Measurements from ENCODE around the gene WDR48.

WDR48 gene

GRCh38 chr3:39121621-39122020 is 69.8 kb downstream of the WDR48 start:
- DNase-seq (ENCODE audit: low read depth, low spot score): no peak

GRCh38 chr3:39122813-39123212 is 71.0 kb downstream of the WDR48 start:
- DNase-seq (ENCODE audit: low read depth, low spot score): no peak

DNA sequence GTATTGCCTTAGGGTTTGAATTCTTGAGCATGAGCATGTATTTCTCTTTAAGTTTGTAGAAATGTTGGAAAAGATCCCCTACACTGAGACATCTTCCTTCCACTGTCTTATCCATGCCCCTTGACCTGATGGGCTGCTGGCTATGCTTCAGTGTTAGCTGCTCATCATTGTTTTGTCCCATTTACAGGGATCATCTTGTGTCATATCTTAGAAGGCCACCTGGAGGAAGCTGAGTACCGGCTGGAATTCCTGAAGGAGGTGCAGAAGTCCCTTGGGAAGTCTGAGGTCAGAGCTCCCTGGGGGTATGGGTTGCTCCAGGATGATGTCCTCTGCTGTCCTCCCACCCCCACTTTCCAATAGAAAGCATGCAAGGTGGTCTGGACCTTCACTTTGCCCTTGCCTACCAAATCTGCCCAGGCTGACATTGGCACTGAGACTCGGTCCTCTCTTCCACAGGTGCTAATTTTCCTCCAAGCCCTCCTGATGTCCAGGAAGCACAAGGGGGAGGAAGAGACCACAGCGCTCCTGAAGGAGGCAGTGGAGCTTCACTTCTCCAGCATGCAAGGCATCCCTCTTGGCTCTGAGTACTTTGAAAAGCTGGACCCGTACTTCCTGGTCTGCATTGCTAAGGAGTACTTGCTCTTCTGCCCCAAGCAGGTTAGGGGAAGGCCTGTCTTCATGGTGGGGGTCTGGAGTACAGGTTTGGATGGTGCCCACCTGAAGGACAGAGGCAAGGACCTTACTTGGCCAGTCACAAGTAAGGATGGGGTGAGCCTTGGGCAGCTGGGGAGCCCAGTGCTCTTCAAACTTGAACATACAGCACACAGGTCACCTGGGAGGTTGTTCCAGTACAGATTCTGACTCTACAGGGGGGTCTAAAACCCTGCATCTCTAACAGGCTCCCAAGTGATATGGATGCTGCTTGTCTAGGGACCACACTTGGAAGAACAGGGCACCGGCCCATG is 73.3 kb downstream of the WDR48 start:
- DNase-seq (ENCODE audit: low read depth, low spot score): peak; percentile 71

DNA sequence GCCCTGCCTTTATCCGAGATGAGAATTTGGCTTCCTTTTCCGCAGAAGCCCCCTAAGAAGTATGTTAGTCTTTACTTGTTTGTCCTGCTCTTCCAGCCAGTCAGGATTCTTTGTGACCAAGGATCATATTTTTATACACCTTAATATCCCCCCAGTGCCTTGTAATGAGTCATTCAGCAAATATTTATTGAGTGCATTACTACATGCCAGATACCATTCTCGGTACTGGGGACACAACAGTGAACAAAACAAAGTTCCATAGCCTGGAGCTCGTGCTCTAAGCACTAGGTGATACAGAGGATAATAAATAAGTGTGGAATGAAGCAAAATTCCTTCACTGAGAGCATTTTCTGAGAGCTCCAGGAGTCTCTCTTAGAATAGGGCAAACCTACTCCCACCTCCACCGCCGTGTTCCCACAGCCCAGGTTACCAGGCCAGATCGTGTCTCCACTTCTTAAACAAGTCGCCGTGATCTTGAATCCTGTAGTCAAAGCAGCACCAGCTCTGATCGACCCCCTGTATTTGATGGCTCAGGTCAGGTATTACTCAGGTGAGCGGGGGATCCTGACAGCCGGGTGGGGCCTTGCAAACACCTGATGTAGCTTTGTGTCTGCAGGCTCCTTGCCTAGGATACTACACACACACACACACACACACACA is 74.2 kb downstream of the WDR48 start:
- no peak for DNase-seq (ENCODE audit: low read depth, low spot score)

DNA sequence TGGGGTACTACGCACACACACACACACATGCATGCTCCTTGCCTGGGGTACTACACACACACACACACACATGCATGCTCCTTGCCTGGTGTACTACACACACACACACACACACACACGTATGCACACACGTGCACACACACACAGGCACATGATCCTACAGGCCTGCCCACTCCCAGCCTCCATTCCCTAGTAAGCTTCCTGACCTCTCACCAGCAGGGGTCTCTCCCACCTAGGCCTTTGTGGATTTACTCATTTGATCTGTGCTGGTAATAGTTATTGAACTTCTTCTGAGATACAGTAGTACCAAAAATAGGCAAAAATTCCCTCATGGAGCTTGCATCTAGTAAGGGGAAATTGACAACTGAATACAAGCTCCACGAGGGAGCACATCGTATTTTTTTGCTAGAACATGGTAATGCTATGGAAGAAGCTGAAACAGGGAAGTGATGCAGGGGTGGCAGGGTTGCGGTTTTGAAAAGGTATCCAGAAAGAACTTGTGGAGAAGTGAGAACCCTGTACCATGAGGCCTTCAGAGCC is 74.8 kb downstream of the WDR48 start:
- peak; percentile 65 for DNase-seq (ENCODE audit: low read depth, low spot score)

GRCh38 chr3:39127269-39127907 is 75.6 kb downstream of the WDR48 start:
- no peak for DNase-seq (ENCODE audit: low read depth, low spot score)

GRCh38 chr3:39127908-39128304 is 76.1 kb downstream of the WDR48 start:
- DNase-seq (ENCODE audit: low read depth, low spot score): no peak

GRCh38 chr3:39128951-39129350 is 77.1 kb downstream of the WDR48 start:
- no peak for DNase-seq (ENCODE audit: low read depth, low spot score)

- no peak for DNase-seq (ENCODE audit: low read depth, low spot score)
Observed at GRCh38 chr3:39130026-39130425, 78.2 kb downstream of the WDR48 start.

DNA sequence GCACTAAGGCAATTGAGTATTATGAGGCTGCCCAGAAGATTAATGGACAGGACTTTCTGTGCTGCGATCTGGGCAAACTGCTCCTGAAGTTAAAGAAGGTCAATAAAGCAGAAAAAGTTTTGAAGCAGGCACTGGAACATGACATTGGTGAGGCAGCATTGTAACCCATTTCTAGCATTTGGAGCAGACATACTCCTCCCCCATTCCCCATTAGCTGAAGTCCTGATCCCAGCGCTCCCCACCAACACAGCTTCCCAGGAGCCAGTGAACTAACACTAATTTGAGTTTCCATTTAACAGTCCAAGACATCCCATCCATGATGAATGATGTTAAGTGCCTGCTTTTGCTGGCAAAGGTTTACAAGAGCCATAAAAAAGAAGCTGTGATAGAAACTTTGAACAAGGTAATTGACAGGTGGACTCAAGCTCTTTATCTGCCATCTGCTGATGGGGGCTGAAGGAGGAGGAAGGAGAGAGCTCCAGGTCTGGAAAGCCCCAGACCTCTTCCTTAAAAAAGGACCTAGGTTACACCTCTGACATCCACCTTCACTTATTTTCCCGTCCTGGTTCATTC is 79.0 kb downstream of the WDR48 start:
- no peak for DNase-seq (ENCODE audit: low read depth, low spot score)

DNA sequence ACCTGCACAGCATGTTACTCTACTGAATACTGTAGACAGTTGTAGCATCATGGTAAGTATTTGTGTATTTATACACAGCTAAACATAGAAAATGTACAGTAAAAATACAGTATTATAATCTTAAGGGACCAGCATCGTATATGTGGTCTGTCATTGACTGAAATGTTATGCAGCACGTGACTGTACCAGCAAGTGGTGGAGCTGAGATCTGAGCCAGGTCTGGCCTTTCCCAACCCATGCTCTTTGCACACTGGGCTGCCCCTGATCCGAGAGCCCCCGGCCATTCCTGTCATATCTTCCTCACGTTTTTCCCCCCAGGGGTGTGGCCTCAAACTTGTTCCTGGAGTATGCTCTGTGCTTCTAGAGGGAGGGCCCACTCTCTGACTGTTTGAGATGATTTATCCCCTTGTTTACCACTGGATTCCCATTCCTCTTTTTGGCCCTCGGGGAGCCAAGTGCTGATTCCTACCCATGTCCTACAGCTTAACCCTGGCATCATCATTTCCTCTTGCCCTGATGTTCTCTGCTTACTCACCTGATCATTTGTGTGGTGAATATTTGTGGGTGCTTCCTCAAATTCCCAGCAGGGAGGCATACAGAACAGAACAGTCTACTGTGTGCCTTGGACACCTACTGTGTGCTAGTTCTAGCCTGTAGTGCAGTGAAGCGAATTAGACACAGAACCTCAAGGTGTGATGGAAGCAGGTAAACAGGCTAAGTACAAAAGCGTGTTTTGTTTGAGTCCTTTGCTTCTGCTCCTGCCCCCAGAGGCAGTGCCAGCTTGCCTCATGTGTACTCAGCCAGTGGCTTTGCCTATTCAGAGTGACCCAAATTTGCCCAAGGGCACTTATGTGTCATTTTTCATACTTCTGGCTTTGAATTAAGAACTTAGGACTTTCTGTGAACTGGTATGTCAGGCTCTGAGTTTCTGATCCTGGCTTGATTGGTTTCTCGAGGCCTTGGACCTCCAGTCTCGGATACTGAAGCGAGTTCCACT is 80.6 kb downstream of the WDR48 start:
- DNase-seq (ENCODE audit: low read depth, low spot score): no peak

DNA sequence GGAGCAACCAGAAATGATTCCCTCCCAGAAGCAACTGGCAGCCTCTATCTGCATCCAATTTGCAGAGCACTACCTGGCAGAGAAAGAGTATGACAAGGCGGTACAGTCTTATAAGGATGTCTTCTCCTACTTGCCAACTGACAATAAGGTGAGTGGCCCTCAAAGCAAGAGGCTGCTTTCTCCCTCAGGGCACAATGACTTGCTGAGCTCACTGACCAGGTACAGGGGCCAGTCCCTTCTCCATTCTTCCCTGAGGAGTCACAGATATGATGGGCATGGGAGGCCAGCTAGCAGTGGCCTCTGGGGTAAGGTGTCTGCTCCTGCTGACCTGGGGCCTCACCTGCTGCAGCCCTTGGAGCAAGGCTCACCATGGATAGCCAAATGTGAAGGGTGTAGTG is 81.3 kb downstream of the WDR48 start:
- DNase-seq (ENCODE audit: low read depth, low spot score): no peak

GRCh38 chr3:39133822-39134221 is 82.0 kb downstream of the WDR48 start:
- DNase-seq (ENCODE audit: low read depth, low spot score): no peak

- no peak for DNase-seq (ENCODE audit: low read depth, low spot score)
Observed at GRCh38 chr3:39134305-39134704, 82.5 kb downstream of the WDR48 start.

- no peak for DNase-seq (ENCODE audit: low read depth, low spot score)
Observed at GRCh38 chr3:39135170-39135805, 83.5 kb downstream of the WDR48 start.

- no peak for DNase-seq (ENCODE audit: low read depth, low spot score)
Observed at GRCh38 chr3:39136533-39137434, 85.0 kb downstream of the WDR48 start.

GRCh38 chr3:39137435-39137936 is 85.7 kb downstream of the WDR48 start:
- DNase-seq (ENCODE audit: low read depth, low spot score): no peak

GRCh38 chr3:39137991-39138803 is 86.4 kb downstream of the WDR48 start:
- DNase-seq (ENCODE audit: low read depth, low spot score): no peak

Data from ELF-1 (cell line).